ENCODE results near the gene ZNF180. TPM values are rescaled to one million over a fixed set of nuclear protein-coding genes. Genes with fewer than 3 reads are reported as not detected.
A peak's percentile ranks its signal among the peaks of the same experiment; 100 is the strongest.
"Not testable (repeated sequence)": the region's sequence is repeated elsewhere in the genome, so short reads cannot be mapped to it uniquely, and the experiment has no call there.

The ZNF180 gene
- total and polyA plus RNA-seq, 2 donors (not counting 1 experiment from before 2014, with no cell fraction given), result 4.4 to 16.1 TPM

DNA sequence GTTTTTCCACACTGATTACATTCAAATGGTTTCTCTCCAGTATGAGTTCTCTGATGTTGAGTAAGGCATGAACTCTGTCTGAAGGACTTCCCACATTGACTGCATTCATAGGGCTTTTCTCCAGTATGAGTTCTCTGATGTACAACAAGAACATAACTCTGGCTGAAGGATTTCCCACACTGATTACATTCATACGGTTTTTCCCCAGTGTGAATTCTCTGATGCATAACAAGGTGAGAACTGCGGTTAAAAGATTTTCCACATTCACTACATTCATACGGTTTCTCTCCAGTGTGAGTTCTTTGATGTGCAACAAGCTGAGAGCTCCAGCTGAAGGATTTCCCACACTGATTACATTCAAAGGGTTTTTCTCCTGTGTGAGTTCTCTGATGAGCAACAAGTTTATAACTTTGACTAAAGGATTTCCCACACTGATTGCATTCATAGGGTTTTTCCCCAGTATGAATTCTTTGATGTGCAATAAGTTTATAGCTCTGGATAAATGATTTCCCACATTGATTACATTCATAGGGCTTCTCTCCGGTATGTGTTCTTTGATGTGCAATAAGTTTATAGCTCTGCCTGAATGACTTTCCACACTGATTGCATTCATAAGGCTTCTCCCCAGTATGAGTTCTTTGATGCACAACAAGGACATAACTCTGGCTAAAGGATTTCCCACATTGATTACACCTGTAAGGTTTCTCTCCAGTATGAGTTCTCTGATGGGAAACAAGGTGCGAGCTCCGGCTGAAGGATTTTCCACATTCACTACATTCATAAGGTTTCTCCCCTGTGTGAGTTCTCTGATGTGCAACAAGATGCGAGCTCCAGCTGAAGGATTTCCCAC, 23.5 kb downstream of the ZNF180 start:
- POLR2A ChIA-PET, result no interaction called here
- intact Hi-C loops (cut with micrococcal nuclease), result no loop called here
- Histone ChIP-seq H3K4me1 (ENCODE audit: control insufficient read depth in 2 of 2, insufficient read depth in 2 of 2, low read length in 2 of 2) (no peaks in the 10 kb centered on the region), H3K36me3 (replicated peaks in 1 of 2; ENCODE audit: control extremely low read depth in 1 of 2, control insufficient read depth in 1 of 2, extremely low read depth in 1 of 2, insufficient read depth in 2 of 2, low read length in 1 of 2) (peaks cover 36 to 46% of the 10 kb centered on the region in 2 experiments), H3K27me3 (replicated peaks in 1 of 4; ENCODE audit: control extremely low read depth in 1 of 4, control insufficient read depth in 3 of 4, insufficient read depth in 4 of 4, low read length in 3 of 4) (no peaks in the 10 kb centered on the region), H3K79me2 (ENCODE audit: control insufficient read depth, insufficient read depth, low read length) (no peaks in the 10 kb centered on the region), H3K9me3 (ENCODE audit: control extremely low read depth in 1 of 3, control insufficient read depth in 2 of 3, insufficient read depth in 1 of 3, low read length in 2 of 3) (peaks cover 51 to 100% (median 53%) of the 10 kb centered on the region in 3 donors), H3K4me3 (ENCODE audit: control extremely low read depth in 1 of 5, extremely low read depth in 1 of 5, insufficient read depth in 1 of 5, low read depth in 2 of 5, low read length in 4 of 5) (no peak overlapping the region), H3K27ac (ENCODE audit: low read length in 2 of 2) (no peak overlapping the region), H2AFZ (ENCODE audit: insufficient read depth, low read depth, low read length, poor library complexity, severe bottlenecking) (no peak overlapping the region), H3K4me2 (replicated peaks; ENCODE audit: low read depth, low read length, poor library complexity, severe bottlenecking) (no peak overlapping the region), H4K20me1 (ENCODE audit: control insufficient read depth, insufficient read depth, low read length, poor library complexity, severe bottlenecking) (no peaks in the 10 kb centered on the region), H3K9ac (ENCODE audit: low read length) (no peak overlapping the region)
- peak overlapping the region; percentile 26 for H3K27ac Mint-ChIP-seq
- TF ChIP-seq EZH2 (IDR thresholded peaks at IDR 0.05; ENCODE audit: borderline replicate concordance, insufficient read depth, low read depth, low read length, poor library complexity, severe bottlenecking), result no peak
- TF ChIP-seq, protein P1, sequence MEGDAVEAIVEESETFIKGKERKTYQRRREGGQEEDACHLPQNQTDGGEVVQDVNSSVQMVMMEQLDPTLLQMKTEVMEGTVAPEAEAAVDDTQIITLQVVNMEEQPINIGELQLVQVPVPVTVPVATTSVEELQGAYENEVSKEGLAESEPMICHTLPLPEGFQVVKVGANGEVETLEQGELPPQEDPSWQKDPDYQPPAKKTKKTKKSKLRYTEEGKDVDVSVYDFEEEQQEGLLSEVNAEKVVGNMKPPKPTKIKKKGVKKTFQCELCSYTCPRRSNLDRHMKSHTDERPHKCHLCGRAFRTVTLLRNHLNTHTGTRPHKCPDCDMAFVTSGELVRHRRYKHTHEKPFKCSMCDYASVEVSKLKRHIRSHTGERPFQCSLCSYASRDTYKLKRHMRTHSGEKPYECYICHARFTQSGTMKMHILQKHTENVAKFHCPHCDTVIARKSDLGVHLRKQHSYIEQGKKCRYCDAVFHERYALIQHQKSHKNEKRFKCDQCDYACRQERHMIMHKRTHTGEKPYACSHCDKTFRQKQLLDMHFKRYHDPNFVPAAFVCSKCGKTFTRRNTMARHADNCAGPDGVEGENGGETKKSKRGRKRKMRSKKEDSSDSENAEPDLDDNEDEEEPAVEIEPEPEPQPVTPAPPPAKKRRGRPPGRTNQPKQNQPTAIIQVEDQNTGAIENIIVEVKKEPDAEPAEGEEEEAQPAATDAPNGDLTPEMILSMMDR (IDR thresholded peaks at IDR 0.05), result no peak
- H3K9me3 Mint-ChIP-seq (ENCODE audit: insufficient read depth), result peaks cover 26% of the 10 kb centered on the region
- DNase-seq (peak; percentile 45), ATAC-seq (ENCODE audit: low read depth) (no peak)
- CTCF ChIA-PET, result no interaction called here
- 94% methylated on average over 3 of the region's 7 CpGs for WGBS (ENCODE audit: insufficient coverage)
- no peak overlapping the region for H3K4me3 Mint-ChIP-seq
- H3K4me1 Mint-ChIP-seq, result no peaks in the 10 kb centered on the region
- no peaks in the 10 kb centered on the region for H3K27me3 Mint-ChIP-seq

DNA sequence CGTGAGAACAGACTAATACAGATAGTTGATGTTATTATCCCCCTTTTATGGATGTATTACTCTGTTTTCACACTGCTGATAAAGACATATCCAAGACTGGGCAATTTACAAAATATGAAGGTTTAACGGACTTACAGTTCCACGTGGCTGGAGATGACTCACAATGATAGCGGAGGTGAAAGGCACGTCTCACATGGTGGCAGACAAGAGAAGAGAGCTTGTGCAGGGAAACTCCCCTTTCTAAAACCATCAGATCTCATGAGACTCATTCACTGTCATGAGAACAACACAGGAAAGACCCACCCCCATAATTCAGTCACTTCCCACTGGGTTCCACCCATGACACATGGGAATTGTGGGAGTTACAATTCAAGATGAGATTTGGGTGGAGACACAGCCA, 31.6 kb downstream of the ZNF180 start:
- H2AFZ ChIP-seq (ENCODE audit: insufficient read depth, low read depth, low read length, poor library complexity, severe bottlenecking); H3K4me2 ChIP-seq (replicated peaks; ENCODE audit: low read depth, low read length, poor library complexity, severe bottlenecking); DNase-seq; H3K27me3 ChIP-seq (replicated peaks in 1 of 4; ENCODE audit: control extremely low read depth in 1 of 4, control insufficient read depth in 3 of 4, insufficient read depth in 4 of 4, low read length in 3 of 4); H3K4me3 ChIP-seq (ENCODE audit: control extremely low read depth in 1 of 5, extremely low read depth in 1 of 5, insufficient read depth in 1 of 5, low read depth in 2 of 5, low read length in 4 of 5); ATAC-seq (ENCODE audit: low read depth); H3K27ac Mint-ChIP-seq; intact Hi-C loops (cut with micrococcal nuclease); H3K36me3 ChIP-seq (replicated peaks in 1 of 2; ENCODE audit: control extremely low read depth in 1 of 2, control insufficient read depth in 1 of 2, extremely low read depth in 1 of 2, insufficient read depth in 2 of 2, low read length in 1 of 2); POLR2A ChIA-PET; H3K4me1 ChIP-seq (ENCODE audit: control insufficient read depth in 2 of 2, insufficient read depth in 2 of 2, low read length in 2 of 2); H3K9ac ChIP-seq (ENCODE audit: low read length); H3K79me2 ChIP-seq (ENCODE audit: control insufficient read depth, insufficient read depth, low read length); H3K27ac ChIP-seq (ENCODE audit: low read length in 2 of 2); H4K20me1 ChIP-seq (ENCODE audit: control insufficient read depth, insufficient read depth, low read length, poor library complexity, severe bottlenecking); H3K27me3 Mint-ChIP-seq; CTCF ChIA-PET; H3K4me1 Mint-ChIP-seq; H3K4me3 Mint-ChIP-seq: not testable (repeated sequence)
- peaks cover 29% of the 10 kb centered on the region for H3K9me3 Mint-ChIP-seq (ENCODE audit: insufficient read depth)
- peaks cover 5 to 67% (median 43%) of the 10 kb centered on the region in 3 donors for H3K9me3 ChIP-seq (ENCODE audit: control extremely low read depth in 1 of 3, control insufficient read depth in 2 of 3, insufficient read depth in 1 of 3, low read length in 2 of 3)
- WGBS (ENCODE audit: insufficient coverage), result no CpG with 5 or more reads among the region's 5 CpGs

DNA sequence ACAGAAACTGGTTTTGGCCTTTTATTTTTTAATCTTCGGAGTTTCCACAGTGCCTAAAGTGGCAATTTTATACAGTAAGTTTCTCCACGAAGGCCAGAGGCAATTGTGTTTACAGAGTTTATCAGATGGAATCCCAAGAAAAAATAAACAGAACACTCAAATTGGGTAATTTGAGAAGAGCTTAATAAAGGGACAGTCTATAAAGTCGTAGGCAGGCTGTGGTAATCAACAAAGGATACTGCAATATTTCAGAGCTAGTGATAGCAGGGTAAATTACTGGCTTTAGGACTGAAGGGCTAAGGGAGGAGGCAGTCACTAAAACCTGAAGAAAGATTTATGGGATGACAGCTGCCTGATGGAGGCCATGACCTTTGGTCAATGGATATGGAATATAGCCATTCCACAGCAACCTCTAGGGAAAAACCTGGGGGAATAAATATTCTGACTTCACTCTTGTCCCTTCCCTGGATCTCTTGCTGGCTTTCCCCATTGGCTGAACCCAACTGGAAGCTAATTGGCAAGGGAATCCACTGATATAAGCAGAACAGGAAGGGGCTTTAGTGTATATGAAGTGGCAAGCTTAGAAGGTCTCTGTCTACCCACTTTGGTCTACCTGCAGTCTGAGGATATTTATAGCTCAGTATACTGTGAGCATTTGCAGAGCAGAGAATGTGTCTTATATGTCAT, 37.6 kb downstream of the ZNF180 start:
- H3K9me3 Mint-ChIP-seq (ENCODE audit: insufficient read depth), result peaks cover 30% of the 10 kb centered on the region
- H4K20me1 ChIP-seq (ENCODE audit: control insufficient read depth, insufficient read depth, low read length, poor library complexity, severe bottlenecking); intact Hi-C loops (cut with micrococcal nuclease); H3K4me1 Mint-ChIP-seq; H3K27ac Mint-ChIP-seq; H3K27me3 Mint-ChIP-seq; H3K9ac ChIP-seq (ENCODE audit: low read length); ATAC-seq (ENCODE audit: low read depth); DNase-seq; H3K36me3 ChIP-seq (replicated peaks in 1 of 2; ENCODE audit: control extremely low read depth in 1 of 2, control insufficient read depth in 1 of 2, extremely low read depth in 1 of 2, insufficient read depth in 2 of 2, low read length in 1 of 2); CTCF ChIA-PET; H3K27me3 ChIP-seq (replicated peaks in 1 of 4; ENCODE audit: control extremely low read depth in 1 of 4, control insufficient read depth in 3 of 4, insufficient read depth in 4 of 4, low read length in 3 of 4); H3K27ac ChIP-seq (ENCODE audit: low read length in 2 of 2); H2AFZ ChIP-seq (ENCODE audit: insufficient read depth, low read depth, low read length, poor library complexity, severe bottlenecking); H3K4me1 ChIP-seq (ENCODE audit: control insufficient read depth in 2 of 2, insufficient read depth in 2 of 2, low read length in 2 of 2); H3K4me3 ChIP-seq (ENCODE audit: control extremely low read depth in 1 of 5, extremely low read depth in 1 of 5, insufficient read depth in 1 of 5, low read depth in 2 of 5, low read length in 4 of 5); H3K4me2 ChIP-seq (replicated peaks; ENCODE audit: low read depth, low read length, poor library complexity, severe bottlenecking); POLR2A ChIA-PET; H3K4me3 Mint-ChIP-seq; H3K79me2 ChIP-seq (ENCODE audit: control insufficient read depth, insufficient read depth, low read length): not testable (repeated sequence)
- peaks cover 0 to 30% (median 22%) of the 10 kb centered on the region in 3 donors for H3K9me3 ChIP-seq (ENCODE audit: control extremely low read depth in 1 of 3, control insufficient read depth in 2 of 3, insufficient read depth in 1 of 3, low read length in 2 of 3)
- WGBS (ENCODE audit: insufficient coverage), result 20% methylated on average over 1 of the region's 3 CpGs

All from B cell (primary cell).